IMR-90 (cell line): Measurements from ENCODE around the gene KRTAP5-1.

Source experiments
- CEBPB ChIP-seq: IDR thresholded peaks from 2 replicates; pipeline ENCODE4 v1.6.1; 2012; ENCODE audit warnings: low read depth, low read length, improper control_type of control experiment
- ELK1 ChIP-seq: fragments of 150-350 bp; IDR thresholded peaks from 2 replicates; pipeline ENCODE4 v1.6.1; 2016; ENCODE audit warnings: low read depth, mild to moderate bottlenecking, low read length, moderate library complexity, borderline replicate concordance
- MAFK ChIP-seq: IDR thresholded peaks from 2 replicates; pipeline ENCODE4 v1.6.1; 2012; ENCODE audit warnings: low read depth, low read length, improper control_type of control experiment
- MXI1 ChIP-seq: IDR thresholded peaks from 2 replicates; pipeline ENCODE4 v1.6.1; 2012; ENCODE audit warnings: low read depth, mild to moderate bottlenecking, low read length, moderate library complexity, borderline replicate concordance
- NFE2L2 ChIP-seq: fragments of 150-350 bp; IDR thresholded peaks from 2 replicates; pipeline ENCODE4 v1.6.1; 2016; ENCODE audit warnings: low read depth, mild to moderate bottlenecking, low read length
- POLR2A ChIP-seq: IDR thresholded peaks from 2 replicates; pipeline ENCODE4 v1.6.1; 2012; ENCODE audit warnings: mild to moderate bottlenecking, low read depth, low read length
- RCOR1 ChIP-seq: IDR thresholded peaks from 2 replicates; pipeline ENCODE4 v1.6.1; 2012; ENCODE audit warnings: mild to moderate bottlenecking, low read length, improper control_type of control experiment; ENCODE audit not compliant: insufficient replicate concordance
- SMC3 ChIP-seq: fragments of 150-350 bp; IDR thresholded peaks from 2 replicates; pipeline ENCODE4 v1.6.1; 2016; ENCODE audit warnings: low read depth, mild to moderate bottlenecking, antibody characterized with exemption, low read length, moderate library complexity
- USF2 ChIP-seq: fragments of 150-350 bp; IDR thresholded peaks from 2 replicates; pipeline ENCODE4 v1.6.1; 2017; ENCODE audit warnings: mild to moderate bottlenecking, antibody characterized with exemption, low read length, low read depth
- TF ChIP-seq, protein P1 (sequence below): conservative IDR thresholded peaks from 2 replicates; pipeline ENCODE4 v1.5.1; 2012; ENCODE audit warnings: mild to moderate bottlenecking, low read depth, low read length, improper control_type of control experiment

GRCh38 chr11:1560649-1561251, 24.3 kb downstream of the KRTAP5-1 start:
- TF ChIP-seq MXI1 (no peak), POLR2A (no peak), MAFK (no peak), CEBPB (no peak), NFE2L2 (no peak), RCOR1 (no peak), SMC3 (no peak), ELK1 (no peak), USF2 (no peak)
- TF ChIP-seq, protein P1, sequence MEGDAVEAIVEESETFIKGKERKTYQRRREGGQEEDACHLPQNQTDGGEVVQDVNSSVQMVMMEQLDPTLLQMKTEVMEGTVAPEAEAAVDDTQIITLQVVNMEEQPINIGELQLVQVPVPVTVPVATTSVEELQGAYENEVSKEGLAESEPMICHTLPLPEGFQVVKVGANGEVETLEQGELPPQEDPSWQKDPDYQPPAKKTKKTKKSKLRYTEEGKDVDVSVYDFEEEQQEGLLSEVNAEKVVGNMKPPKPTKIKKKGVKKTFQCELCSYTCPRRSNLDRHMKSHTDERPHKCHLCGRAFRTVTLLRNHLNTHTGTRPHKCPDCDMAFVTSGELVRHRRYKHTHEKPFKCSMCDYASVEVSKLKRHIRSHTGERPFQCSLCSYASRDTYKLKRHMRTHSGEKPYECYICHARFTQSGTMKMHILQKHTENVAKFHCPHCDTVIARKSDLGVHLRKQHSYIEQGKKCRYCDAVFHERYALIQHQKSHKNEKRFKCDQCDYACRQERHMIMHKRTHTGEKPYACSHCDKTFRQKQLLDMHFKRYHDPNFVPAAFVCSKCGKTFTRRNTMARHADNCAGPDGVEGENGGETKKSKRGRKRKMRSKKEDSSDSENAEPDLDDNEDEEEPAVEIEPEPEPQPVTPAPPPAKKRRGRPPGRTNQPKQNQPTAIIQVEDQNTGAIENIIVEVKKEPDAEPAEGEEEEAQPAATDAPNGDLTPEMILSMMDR: no peak
